NB4 (cell line): ENCODE measurements around the gene USF1.
"Not testable (repeated sequence)": the region's sequence is repeated elsewhere in the genome, so short reads cannot be mapped to it uniquely, and the experiment has no call there.

ENCODE experiments used
- DNase-seq: peaks from one replicate; pipeline ENCODE4 v3.0.0; 2010; ENCODE audit warnings: low read depth
- H3K4me3 ChIP-seq: one replicate; pipeline ENCODE4 v1.5.1; 2011; ENCODE audit warnings: mild to moderate bottlenecking, low read depth, low read length, moderate library complexity
- CTCF ChIP-seq: IDR thresholded peaks from one replicate; pipeline ENCODE4 v1.5.1; 2012; ENCODE audit warnings: low read depth, low read length
- MYC ChIP-seq: IDR thresholded peaks from 2 replicates; pipeline ENCODE4 v1.6.1; 2011; ENCODE audit warnings: low read depth, low read length
- POLR2A ChIP-seq: IDR thresholded peaks from 2 replicates; pipeline ENCODE4 v1.6.1; 2011; ENCODE audit warnings: mild to moderate bottlenecking; ENCODE audit not compliant: insufficient read length; ENCODE audit errors: extremely low read depth
- TF ChIP-seq, protein P1 (sequence below): IDR thresholded peaks from 2 replicates; pipeline ENCODE4 v1.6.1; 2011; ENCODE audit warnings: low read depth, low read length

USF1 gene

DNA sequence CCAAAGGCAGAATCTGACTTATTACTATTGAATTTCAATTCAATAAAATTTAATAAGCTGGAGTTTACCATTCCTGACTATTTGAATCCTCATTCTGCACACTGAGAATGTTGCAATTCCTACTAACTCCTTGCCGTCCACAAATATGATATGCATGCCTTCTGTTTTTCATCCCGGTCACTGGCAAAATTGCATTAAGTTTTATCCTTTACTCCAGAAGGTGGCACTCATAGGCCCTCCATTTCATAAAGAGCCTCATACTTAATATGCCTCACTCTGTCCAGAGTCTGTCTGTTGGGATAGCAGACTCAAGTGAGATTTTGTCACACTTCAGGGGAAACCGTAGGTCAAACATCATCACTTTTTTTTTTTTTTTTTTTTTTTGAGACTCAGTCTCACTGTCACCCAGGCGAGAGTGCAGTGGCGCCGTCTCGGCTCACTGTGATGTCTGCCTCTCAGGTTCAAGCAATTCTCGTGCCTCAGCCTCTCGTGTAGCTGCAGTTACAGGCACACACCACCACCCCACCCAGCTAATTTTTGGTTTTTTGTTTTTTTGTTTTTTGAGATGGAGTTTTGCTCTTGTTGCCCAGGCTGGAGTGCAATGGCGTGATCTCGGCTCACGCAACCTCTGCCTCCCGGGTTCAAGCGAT is 52.1 kb downstream of the USF1 start:
- peak; percentile 70 for DNase-seq
- peak; percentile 34 for TF ChIP-seq CTCF
- TF ChIP-seq POLR2A = no peak
- TF ChIP-seq, protein P1, sequence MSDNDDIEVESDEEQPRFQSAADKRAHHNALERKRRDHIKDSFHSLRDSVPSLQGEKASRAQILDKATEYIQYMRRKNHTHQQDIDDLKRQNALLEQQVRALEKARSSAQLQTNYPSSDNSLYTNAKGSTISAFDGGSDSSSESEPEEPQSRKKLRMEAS = no peak
- no peak for TF ChIP-seq MYC
- H3K4me3 ChIP-seq = no peak overlapping the region

GRCh38 chr1:160992036-160992435 is 53.7 kb downstream of the USF1 start:
- not testable (repeated sequence) for DNase-seq, H3K4me3 ChIP-seq
